GM12873 (cell line): ENCODE results near the gene CDH4.

Experiments
- TF ChIP-seq, protein P1 (sequence below): IDR thresholded peaks from 2 replicates; pipeline ENCODE4 v1.5.1; 2012; ENCODE audit warnings: low read depth, mild to moderate bottlenecking, moderate library complexity, low read length, control low read depth; ENCODE audit not compliant: insufficient read depth; ENCODE audit errors: missing control alignments

CDH4 gene

GRCh38 chr20:61564628-61565027 is 312.6 kb downstream of the CDH4 start:
- TF ChIP-seq, protein P1, sequence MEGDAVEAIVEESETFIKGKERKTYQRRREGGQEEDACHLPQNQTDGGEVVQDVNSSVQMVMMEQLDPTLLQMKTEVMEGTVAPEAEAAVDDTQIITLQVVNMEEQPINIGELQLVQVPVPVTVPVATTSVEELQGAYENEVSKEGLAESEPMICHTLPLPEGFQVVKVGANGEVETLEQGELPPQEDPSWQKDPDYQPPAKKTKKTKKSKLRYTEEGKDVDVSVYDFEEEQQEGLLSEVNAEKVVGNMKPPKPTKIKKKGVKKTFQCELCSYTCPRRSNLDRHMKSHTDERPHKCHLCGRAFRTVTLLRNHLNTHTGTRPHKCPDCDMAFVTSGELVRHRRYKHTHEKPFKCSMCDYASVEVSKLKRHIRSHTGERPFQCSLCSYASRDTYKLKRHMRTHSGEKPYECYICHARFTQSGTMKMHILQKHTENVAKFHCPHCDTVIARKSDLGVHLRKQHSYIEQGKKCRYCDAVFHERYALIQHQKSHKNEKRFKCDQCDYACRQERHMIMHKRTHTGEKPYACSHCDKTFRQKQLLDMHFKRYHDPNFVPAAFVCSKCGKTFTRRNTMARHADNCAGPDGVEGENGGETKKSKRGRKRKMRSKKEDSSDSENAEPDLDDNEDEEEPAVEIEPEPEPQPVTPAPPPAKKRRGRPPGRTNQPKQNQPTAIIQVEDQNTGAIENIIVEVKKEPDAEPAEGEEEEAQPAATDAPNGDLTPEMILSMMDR: no peak

DNA sequence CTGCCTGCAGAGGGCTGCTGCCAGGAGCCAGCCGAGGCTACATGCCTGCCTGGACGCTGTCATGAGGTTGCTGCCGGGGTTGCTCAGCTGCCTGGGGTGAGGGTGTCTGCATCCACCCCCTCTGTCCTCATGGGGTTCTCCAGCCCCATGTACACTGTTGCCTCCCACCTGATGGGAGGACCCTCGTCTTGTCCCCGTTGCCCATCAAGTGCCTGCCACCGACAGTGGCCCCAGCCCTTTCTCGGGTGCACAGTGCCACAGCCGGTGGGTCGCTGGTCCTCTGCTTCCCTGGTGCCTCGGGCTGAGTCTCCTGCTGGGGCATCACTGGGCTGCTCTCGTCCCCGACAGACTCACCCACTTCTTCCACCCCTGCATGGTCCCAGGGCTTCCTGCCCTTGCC is 313.7 kb downstream of the CDH4 start:
- TF ChIP-seq, protein P1: no peak

GRCh38 chr20:61566691-61567090 is 314.6 kb downstream of the CDH4 start:
- TF ChIP-seq, protein P1: no peak

GRCh38 chr20:61567204-61567603 is 315.1 kb downstream of the CDH4 start:
- TF ChIP-seq, protein P1: no peak

GRCh38 chr20:61569825-61570224 is 317.8 kb downstream of the CDH4 start:
- TF ChIP-seq, protein P1: no peak

DNA sequence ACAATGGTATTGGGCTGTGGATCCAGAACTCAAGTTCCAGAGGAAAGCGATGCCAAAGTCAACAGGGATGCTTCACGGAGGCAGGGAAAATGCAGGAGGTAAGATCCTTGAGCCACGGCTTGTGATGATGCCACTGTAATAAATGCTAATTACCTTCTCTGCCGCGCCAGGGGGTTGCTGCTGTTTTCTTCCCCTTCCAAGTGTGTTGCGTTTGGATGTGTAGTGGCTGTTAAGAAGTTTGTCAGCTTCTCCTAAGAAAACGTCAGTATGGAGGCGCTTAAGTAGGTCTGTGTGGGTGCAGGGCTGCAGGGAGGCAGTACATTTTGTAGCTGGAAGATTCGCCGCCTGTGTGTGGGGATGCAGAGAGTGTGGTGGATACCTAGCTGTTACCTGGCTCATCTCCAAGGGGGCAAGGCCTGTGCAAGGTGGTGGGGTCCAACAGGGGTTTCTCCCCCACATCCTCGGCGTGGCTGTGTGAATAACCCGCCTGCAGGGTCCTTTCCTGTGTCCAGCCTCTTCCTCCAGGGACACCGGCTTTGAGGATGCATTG is 318.7 kb downstream of the CDH4 start:
- TF ChIP-seq, protein P1: no peak

DNA sequence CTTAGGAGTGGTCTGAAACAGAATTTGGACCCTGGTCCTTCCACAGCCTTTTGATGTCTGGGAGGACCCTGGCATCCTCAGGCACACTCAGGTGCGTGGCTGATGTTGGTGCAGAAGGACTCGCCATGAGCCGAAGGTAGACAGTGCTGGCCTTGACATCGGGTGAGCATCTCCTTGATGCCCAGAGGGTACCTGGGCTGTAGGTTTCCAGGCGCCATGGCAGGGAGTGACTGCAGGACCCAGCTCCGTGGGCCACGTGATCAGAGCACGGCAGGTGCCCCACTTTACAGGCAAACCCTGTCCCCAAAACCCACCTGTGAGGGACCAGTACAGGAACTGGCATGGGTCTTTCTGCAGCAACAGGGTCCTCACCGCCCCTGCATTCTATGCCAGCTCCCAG is 319.2 kb downstream of the CDH4 start:
- TF ChIP-seq, protein P1: no peak
